Measurements from ENCODE around the gene CAPN5. TPM values are rescaled to one million over a fixed set of nuclear protein-coding genes. Genes with fewer than 3 reads are reported as not detected.

The CAPN5 gene
- total RNA-seq, 2 experiments from 2014 or later, result 0.43 to 0.65 TPM

DNA sequence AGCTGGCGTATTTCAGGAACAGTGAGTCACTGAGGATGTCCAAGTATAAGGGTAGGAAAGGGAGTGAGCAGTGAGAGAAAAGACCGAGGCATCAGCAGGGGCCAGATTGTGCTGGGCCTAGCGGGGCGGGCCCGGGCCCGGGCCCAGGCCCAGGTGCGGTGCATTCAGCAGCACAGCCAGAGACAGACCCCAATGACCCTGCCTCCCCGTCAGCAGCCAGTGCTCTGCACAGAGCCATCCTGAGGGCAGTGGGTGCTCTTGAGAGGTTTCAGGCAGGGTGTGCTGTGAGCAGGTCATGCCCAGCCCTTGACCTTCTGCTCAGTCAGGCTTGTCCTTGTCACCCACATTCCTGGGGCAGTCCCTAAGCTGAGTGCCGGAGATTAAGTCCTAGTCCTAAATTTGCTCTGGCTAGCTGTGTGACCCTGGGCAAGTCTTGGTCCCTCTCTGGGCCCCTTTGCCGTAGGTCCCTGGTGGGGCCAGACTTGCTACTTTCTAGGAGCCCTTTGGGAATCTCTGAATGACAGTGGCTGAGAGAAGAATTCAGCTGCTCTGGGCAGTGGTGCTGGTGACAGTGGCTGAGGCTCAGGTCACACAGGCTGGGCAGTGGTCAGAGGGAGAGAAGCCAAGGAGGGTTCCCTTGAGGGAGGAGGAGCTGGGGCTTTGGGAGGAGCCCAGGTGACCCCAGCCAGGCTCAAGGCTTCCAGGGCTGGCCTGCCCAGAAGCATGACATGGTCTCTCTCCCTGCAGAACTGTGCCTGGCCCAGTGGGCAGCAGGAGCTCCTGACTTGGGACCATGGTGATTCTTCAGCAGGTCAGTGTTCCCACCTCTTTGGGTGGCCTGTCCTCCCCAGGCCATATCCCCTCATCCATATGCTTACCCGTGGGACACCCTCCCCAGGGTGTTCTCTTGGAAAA lies 63.3 kb downstream of the CAPN5 start:
- Mint-ChIP-seq H3K4me3 (no peak overlapping the region), H3K9me3 (no peaks in the 10 kb centered on the region), H3K4me1 (peaks cover 5% of the 10 kb centered on the region), H3K36me3 (ENCODE audit: low read depth) (no peaks in the 10 kb centered on the region), H3K27ac (no peak overlapping the region), H3K27me3 (peaks cover 4% of the 10 kb centered on the region)
- ChIA-PET POLR2A (no interaction called here), CTCF (interaction anchor here (2.4 kb wide), 1 partner anchor 57 kb away, joined by 10 read pairs; no protein-coding TSS in a partner anchor)
- no peak for DNase-seq

DNA sequence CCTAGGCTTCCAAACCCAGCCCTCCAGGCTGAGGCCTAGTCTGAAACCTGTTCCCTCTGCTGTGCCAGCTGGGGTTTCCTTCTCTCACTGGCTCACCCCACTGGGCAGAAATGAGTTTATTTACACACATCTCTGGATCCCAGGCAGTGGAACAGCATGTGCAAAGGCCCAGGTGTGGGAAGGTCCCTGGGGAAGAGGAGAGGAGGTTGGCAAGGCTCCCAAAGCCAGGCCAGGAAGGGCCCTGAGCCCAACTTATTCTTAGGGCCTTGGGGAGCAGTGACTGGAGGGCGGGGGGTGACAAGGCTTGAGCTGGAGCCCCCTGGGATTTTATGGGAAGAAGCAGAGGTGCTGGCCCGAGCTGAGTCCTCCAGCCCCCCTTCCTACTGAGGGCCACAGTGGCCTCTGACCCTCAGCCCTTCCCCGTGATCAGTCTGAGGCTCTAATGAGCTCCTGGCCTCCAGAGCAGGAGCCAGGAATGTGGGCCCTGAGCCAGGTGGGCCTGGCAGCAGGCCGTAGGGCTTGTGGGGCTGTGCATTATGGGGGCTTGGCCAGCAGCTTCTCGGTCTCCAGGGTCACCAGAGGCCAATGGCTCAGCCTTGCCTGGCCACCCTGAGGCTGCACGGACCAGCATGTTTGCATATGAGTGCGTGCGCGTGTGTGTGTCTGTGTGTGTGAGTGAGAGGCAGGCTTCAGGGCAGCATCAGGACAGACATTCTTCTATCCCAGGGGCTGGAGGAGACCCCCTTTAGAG lies 64.2 kb downstream of the CAPN5 start:
- POLR2A ChIA-PET, result no interaction called here
- Mint-ChIP-seq H3K27ac (no peak overlapping the region), H3K36me3 (ENCODE audit: low read depth) (no peaks in the 10 kb centered on the region), H3K4me3 (no peak overlapping the region), H3K9me3 (no peaks in the 10 kb centered on the region), H3K4me1 (peaks cover 11% of the 10 kb centered on the region), H3K27me3 (peaks cover 8% of the 10 kb centered on the region)
- no peak for DNase-seq
- CTCF ChIA-PET, result interaction anchor here (2.4 kb wide), 1 partner anchor 56 kb away, joined by 10 read pairs; no protein-coding TSS in a partner anchor

DNA sequence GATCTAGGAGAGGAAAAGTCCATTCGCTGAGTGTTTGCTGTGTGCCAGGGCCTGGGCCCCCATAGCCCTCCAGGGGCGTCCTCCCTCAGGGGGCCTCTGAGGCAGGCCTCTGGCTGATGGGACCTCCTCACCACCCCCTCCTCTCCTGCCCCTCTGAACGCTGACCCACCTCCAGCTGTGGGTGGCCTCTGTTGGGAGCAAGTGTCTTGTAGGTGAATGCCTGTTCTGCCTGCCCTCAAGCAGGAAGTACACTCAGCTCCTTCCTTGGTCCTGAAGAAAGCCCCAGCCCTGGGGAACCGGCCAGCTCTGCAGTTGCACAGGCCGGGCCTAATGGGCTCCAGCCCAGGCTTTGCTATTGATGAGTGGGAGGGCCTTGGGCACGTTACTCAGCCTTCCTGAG lies 64.8 kb downstream of the CAPN5 start:
- ChIA-PET POLR2A (no interaction called here), CTCF (interaction anchor here (2.4 kb wide), 1 partner anchor 56 kb away, joined by 10 read pairs; no protein-coding TSS in a partner anchor)
- Mint-ChIP-seq H3K27ac (no peak overlapping the region), H3K9me3 (no peaks in the 10 kb centered on the region), H3K4me3 (no peak overlapping the region), H3K4me1 (peaks cover 17% of the 10 kb centered on the region), H3K36me3 (ENCODE audit: low read depth) (no peaks in the 10 kb centered on the region), H3K27me3 (peaks cover 8% of the 10 kb centered on the region)
- DNase-seq, result no peak

DNA sequence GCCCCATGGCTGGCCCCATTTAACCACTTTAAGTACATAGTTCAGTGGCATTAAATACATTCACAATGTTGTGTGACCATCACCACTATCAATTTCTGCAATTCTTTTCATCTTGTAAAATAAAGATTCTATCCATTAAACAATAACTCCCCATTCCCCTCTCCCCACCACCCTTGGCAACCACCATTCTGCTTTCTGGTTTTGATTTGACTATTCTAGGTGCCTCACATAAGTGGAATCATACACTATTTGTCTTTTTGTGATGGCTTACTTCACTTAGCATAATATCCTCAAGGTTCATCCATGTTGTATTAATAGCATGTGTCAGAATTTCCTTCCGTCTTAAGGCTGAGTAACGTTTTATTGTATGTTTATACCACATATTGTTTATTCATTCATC lies 68.3 kb downstream of the CAPN5 start:
- peaks cover 17% of the 10 kb centered on the region for H3K4me1 Mint-ChIP-seq
- H3K27me3 Mint-ChIP-seq, result peaks cover 22% of the 10 kb centered on the region
- ChIA-PET POLR2A (no interaction called here), CTCF (no interaction called here)
- H3K4me3 Mint-ChIP-seq, result no peak overlapping the region
- no peaks in the 10 kb centered on the region for H3K36me3 Mint-ChIP-seq (ENCODE audit: low read depth)
- no peaks in the 10 kb centered on the region for H3K9me3 Mint-ChIP-seq
- DNase-seq, result no peak
- no peak overlapping the region for H3K27ac Mint-ChIP-seq

DNA sequence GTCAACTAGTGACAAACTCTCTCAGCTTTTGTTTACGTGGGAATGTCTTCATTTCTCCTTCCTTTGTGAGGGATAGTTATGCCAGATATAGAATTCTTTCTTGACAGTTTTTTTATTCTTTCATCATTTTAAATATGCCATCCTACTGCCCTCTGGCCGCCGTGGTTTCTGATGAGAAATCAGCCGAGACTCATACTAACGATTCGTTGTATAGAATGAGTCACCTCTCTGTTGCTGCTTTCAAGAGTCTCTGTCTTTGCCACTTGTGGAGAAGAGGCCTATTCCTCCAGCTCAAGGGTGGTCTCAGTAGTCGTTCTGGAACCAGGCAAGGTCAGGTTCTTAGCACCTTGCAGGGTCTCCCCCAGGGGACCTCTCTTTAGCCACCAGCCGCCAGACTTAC lies 69.3 kb downstream of the CAPN5 start:
- ChIA-PET POLR2A (no interaction called here), CTCF (interaction anchor here (0.8 to 1.5 kb wide), 2 partner anchors 9 to 14 kb away, joined by 3 to 9 read pairs; no protein-coding TSS in a partner anchor)
- DNase-seq, result no peak
- H3K4me3 Mint-ChIP-seq, result no peak overlapping the region
- H3K9me3 Mint-ChIP-seq, result no peaks in the 10 kb centered on the region
- H3K36me3 Mint-ChIP-seq (ENCODE audit: low read depth), result no peaks in the 10 kb centered on the region
- H3K27ac Mint-ChIP-seq, result no peak overlapping the region
- H3K4me1 Mint-ChIP-seq, result peaks cover 17% of the 10 kb centered on the region
- H3K27me3 Mint-ChIP-seq, result peaks cover 22% of the 10 kb centered on the region

DNA sequence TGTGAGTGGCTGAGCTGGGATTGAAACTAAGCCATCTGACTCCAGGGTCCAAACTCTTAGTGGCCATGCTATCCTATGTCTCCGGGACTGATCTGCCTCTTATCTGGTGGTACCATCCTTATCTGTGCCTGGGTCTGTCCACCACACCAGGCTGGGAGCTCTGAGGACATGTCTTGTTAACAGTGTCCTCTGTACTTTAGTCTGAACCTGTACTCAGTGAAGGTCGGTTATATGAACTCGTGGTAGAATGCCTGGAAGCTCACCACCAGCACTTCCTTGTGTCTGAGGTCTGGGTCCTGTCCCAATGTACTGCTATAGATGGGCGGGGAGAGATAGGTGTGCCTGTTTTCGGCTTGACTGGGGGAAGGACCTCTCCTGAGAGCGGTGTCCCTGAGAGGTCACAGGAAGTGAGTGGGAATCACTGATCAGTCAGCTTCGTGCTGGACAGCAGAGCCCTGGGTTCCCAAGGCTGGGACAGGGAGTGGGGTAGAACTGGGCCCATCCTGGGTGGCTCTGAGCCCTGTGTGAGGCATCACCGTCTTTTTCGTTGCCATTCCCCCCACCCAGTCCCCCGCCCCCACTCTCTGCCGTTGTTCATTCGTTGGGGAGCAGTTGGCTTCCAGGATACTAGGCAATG lies 70.1 kb downstream of the CAPN5 start:
- H3K4me1 Mint-ChIP-seq, result peaks cover 19% of the 10 kb centered on the region
- H3K4me3 Mint-ChIP-seq, result no peak overlapping the region
- no peaks in the 10 kb centered on the region for H3K9me3 Mint-ChIP-seq
- no peak overlapping the region for H3K27ac Mint-ChIP-seq
- CTCF ChIA-PET, result interaction anchor here (0.6 to 1.5 kb wide), 2 partner anchors 10 to 337 kb away, joined by 4 to 9 read pairs; no protein-coding TSS in a partner anchor
- H3K27me3 Mint-ChIP-seq, result peaks cover 22% of the 10 kb centered on the region
- H3K36me3 Mint-ChIP-seq (ENCODE audit: low read depth), result no peaks in the 10 kb centered on the region
- no peak for DNase-seq
- POLR2A ChIA-PET, result no interaction called here

DNA sequence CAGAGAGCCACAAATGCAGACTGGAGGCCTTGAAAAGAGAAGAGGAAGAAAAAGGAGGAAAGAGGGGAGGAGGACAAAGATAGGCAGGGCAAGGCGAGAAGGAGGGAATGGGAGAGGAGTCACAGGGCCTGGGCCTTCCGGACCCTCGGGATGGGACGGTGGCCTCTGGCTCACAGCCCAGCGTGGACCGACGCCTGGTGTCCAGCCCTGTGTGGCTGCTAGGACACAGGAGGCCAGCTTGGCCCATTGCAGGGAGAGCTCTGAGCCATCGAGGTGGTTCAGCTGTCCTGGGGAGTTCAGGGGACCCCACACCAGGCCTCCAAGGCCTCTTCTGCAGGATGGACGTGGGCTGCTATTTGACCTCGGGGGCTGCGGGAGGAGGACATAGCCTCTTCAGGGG lies 70.7 kb downstream of the CAPN5 start:
- H3K4me1 Mint-ChIP-seq, result peaks cover 24% of the 10 kb centered on the region
- H3K4me3 Mint-ChIP-seq, result no peak overlapping the region
- no peaks in the 10 kb centered on the region for H3K36me3 Mint-ChIP-seq (ENCODE audit: low read depth)
- H3K27ac Mint-ChIP-seq, result no peak overlapping the region
- no peak for DNase-seq
- POLR2A ChIA-PET, result no interaction called here
- no peaks in the 10 kb centered on the region for H3K9me3 Mint-ChIP-seq
- peaks cover 22% of the 10 kb centered on the region for H3K27me3 Mint-ChIP-seq
- CTCF ChIA-PET, result interaction anchor here (0.6 to 1.5 kb wide), 2 partner anchors 10 to 337 kb away, joined by 4 to 9 read pairs; no protein-coding TSS in a partner anchor

DNA sequence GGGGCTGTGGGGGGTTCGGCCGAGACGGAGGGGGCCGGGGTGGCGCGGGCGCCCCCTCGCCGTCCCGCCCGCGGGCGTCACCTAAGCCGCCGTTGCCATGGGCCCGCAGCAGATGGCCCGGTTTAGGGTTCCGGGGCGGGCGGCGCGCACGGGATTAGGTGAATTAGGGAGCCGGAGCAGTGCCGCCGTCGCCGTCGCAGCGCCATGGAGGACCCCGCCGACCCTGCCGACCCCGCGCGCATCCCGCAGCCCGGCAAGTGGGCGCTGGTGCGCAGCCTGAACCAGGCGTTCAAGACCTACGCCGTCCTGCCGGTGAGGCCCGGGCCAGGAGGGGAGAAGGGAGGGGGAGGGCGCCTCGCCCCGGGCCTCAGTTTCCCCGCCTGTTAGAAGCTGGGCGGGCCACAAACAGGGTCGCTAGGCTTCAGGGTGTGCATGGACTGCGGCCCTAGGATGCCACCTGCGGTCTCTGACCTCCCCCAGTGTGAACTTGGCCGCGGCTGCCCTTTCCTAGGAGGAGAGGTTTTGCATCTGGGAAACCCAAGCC lies 71.4 kb downstream of the CAPN5 start:
- ChIA-PET POLR2A (no interaction called here), CTCF (no interaction called here)
- Mint-ChIP-seq H3K9me3 (no peaks in the 10 kb centered on the region), H3K4me1 (peaks cover 31% of the 10 kb centered on the region), H3K27ac (no peak overlapping the region), H3K27me3 (peaks cover 25% of the 10 kb centered on the region), H3K4me3 (no peak overlapping the region), H3K36me3 (ENCODE audit: low read depth) (no peaks in the 10 kb centered on the region)
- no peak for DNase-seq

DNA sequence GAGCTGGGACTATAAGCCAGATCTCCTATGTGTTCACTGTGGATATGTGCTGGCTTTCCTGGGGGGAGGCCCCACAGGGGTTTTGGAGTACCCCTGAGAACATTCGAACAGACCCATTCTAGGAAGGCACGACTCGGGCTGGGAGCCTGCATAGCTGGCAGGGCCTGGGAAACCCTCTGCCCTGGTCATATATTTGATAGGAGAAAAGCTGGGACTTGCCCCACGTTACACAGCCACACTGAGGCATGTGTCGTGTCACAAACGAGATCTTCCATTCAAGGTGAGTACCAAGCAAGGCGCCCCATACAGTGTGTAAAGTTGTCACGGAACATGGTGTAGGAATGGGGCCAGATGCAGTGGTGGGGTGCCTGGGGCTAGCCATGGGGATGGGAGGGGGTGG lies 72.4 kb downstream of the CAPN5 start:
- Mint-ChIP-seq H3K9me3 (no peaks in the 10 kb centered on the region), H3K27ac (no peak overlapping the region), H3K36me3 (ENCODE audit: low read depth) (no peaks in the 10 kb centered on the region), H3K4me3 (no peak overlapping the region), H3K4me1 (peaks cover 31% of the 10 kb centered on the region), H3K27me3 (peaks cover 26% of the 10 kb centered on the region)
- ChIA-PET POLR2A (no interaction called here), CTCF (interaction anchor here (3.1 kb wide), 1 partner anchor 12 kb away, joined by 14 read pairs; the partner anchor contains the start of gene MYO7A)
- no peak for DNase-seq

DNA sequence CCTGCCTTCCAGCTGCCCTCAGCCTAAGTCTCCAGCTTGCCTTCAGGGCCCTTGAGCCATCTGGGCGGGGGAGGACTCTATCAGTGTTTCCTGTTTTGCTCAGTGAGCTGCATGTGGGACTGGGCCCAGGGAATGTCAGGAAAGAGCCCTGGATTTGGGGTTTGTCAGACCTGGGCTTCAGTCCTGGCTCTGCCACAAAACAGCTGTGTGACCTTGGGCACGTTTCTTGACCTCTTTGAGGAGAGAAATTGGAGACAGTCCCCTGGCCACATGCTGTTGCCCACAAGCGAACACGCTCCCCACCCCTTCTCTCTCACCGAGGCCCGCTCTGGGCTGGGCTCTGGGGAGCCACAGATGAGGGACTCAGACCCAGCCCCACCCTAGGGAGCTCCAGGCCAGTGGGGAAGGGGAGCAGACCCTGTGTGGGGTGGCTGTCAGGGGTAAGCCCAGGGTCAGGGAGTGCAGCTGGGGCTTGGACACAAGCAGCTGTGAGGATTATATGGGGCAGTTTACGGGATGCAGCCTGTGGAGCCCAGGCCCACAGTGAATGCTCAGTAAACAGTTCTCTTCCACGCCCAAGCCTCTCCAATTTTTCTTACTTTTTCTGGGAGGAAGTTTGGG lies 73.6 kb downstream of the CAPN5 start:
- Mint-ChIP-seq H3K36me3 (ENCODE audit: low read depth) (no peaks in the 10 kb centered on the region), H3K9me3 (no peaks in the 10 kb centered on the region), H3K27ac (no peak overlapping the region), H3K4me3 (no peak overlapping the region), H3K4me1 (peaks cover 28% of the 10 kb centered on the region), H3K27me3 (peaks cover 24% of the 10 kb centered on the region)
- ChIA-PET CTCF (interaction anchor here (1.3 to 3.1 kb wide), 2 partner anchors 13 to 14 kb away, joined by 6 to 14 read pairs; partner anchors contain the start of gene MYO7A), POLR2A (interaction anchor here (1.1 kb wide), 1 partner anchor 10 kb away, joined by 4 read pairs; no protein-coding TSS in a partner anchor)
- DNase-seq, result no peak

DNA sequence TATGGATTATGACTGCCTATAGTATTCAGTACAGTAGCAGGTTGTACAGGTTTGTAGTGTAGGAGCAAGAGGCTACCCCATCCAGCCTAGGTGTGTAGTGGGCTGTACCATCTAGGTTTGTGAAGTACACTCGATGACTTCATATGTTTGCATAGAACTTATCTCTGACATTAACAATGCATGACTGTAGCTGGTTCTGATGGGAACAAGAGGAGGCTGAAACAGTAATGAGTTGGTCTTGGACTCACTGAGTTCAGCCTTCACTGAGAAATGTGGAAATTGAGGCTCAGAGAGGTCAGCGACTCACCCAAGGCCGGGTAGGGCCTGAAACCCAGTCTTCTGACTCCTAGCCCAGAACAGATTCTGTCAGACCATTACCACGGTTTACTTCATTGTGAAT lies 74.3 kb downstream of the CAPN5 start:
- Mint-ChIP-seq H3K27me3 (peaks cover 22% of the 10 kb centered on the region), H3K4me3 (no peak overlapping the region), H3K9me3 (no peaks in the 10 kb centered on the region), H3K36me3 (ENCODE audit: low read depth) (no peaks in the 10 kb centered on the region), H3K4me1 (peaks cover 23% of the 10 kb centered on the region), H3K27ac (no peak overlapping the region)
- ChIA-PET CTCF (interaction anchor here (1.3 to 3.1 kb wide), 2 partner anchors 13 to 14 kb away, joined by 6 to 14 read pairs; partner anchors contain the start of gene MYO7A), POLR2A (interaction anchor here (1.1 to 2.7 kb wide), 2 partner anchors 9 to 12 kb away, joined by 4 to 6 read pairs; no protein-coding TSS in a partner anchor)
- DNase-seq, result no peak

DNA sequence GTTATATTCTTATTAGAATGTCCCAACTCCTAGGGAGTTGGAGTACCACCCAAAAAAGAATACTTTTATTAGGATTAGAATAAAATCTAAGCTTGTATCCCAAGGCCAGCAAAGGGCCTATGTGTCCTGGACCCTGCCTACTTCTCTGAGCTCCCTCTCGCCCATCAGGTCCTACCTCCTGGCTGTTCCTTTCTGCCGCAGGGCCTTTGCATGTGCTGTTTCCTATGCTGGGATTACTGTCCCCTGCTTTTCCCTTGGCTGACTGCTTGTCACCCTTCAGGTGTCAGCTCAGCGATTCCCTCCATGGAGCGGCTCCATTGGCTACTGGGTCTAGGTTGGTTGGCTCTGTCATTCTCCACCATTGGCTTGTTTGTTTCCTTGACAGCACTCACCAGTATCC lies 74.7 kb downstream of the CAPN5 start:
- Mint-ChIP-seq H3K4me3 (no peak overlapping the region), H3K27ac (no peak overlapping the region), H3K9me3 (no peaks in the 10 kb centered on the region), H3K36me3 (ENCODE audit: low read depth) (no peaks in the 10 kb centered on the region), H3K27me3 (peaks cover 22% of the 10 kb centered on the region), H3K4me1 (peaks cover 18% of the 10 kb centered on the region)
- POLR2A ChIA-PET, result interaction anchor here (1.1 to 2.7 kb wide), 2 partner anchors 9 to 12 kb away, joined by 4 to 6 read pairs; no protein-coding TSS in a partner anchor
- CTCF ChIA-PET, result interaction anchor here (1.3 to 3.1 kb wide), 2 partner anchors 12 to 14 kb away, joined by 6 to 14 read pairs; partner anchors contain the start of gene MYO7A
- DNase-seq, result no peak

All from activated CD4-positive, alpha-beta memory T cell treated with anti-CD3 and anti-CD28 coated beads, Interleukin-2, amount 10 ng/mL, durations not matched to agents 7 days and 5 days (primary cell).